GM18951 (cell line): ENCODE results near the gene LPCAT3.
"Not testable (repeated sequence)": the region's sequence is repeated elsewhere in the genome, so short reads cannot be mapped to it uniquely, and the experiment has no call there.

Experiments
- POLR2A ChIP-seq: IDR thresholded peaks from 4 replicates; pipeline ENCODE4 v1.6.1; 2011; ENCODE audit warnings: mild to moderate bottlenecking; ENCODE audit not compliant: insufficient read length, insufficient read depth; ENCODE audit errors: extremely low read depth
- in situ Hi-C: fragments of 300-500 bp; cut with MboI; formaldehyde crosslinking; loops from one replicate; pipeline ENCODE4 v1.12.0; 2022; ENCODE audit warnings: low sequenced_read_pairs, mixed read lengths, inconsistent platforms; ENCODE audit not compliant: unreplicated experiment

The LPCAT3 gene

GRCh38 chr12:7047306-7047705, 29.0 kb upstream of the LPCAT3 start:
- no peak for TF ChIP-seq POLR2A
- in situ Hi-C loops: no loop called here

GRCh38 chr12:7046383-7047105, 28.3 kb upstream of the LPCAT3 start:
- no peak for TF ChIP-seq POLR2A
- in situ Hi-C loops: no loop called here

- in situ Hi-C loops: no loop called here
- TF ChIP-seq POLR2A: no peak
Observed at GRCh38 chr12:7045913-7046312, 27.6 kb upstream of the LPCAT3 start.

GRCh38 chr12:7042842-7043241, 24.6 kb upstream of the LPCAT3 start:
- no peak for TF ChIP-seq POLR2A

GRCh38 chr12:7039403-7039802, 21.1 kb upstream of the LPCAT3 start:
- in situ Hi-C loops: no loop called here
- TF ChIP-seq POLR2A: no peak

More at GRCh38 chr12:7042842-7043241, 24.6 kb upstream of the LPCAT3 start:
- in situ Hi-C loops: no loop called here

GRCh38 chr12:7038591-7038990, 20.3 kb upstream of the LPCAT3 start:
- no peak for TF ChIP-seq POLR2A
- in situ Hi-C loops: no loop called here

- in situ Hi-C loops: not testable (repeated sequence)
Observed at GRCh38 chr12:7037411-7037810, 19.1 kb upstream of the LPCAT3 start.

- in situ Hi-C loops: no loop called here
- TF ChIP-seq POLR2A: no peak
Observed at GRCh38 chr12:7035463-7035862, 17.2 kb upstream of the LPCAT3 start.

- in situ Hi-C loops: no loop called here
- TF ChIP-seq POLR2A: no peak
Observed at GRCh38 chr12:7034464-7034863, 16.2 kb upstream of the LPCAT3 start.

GRCh38 chr12:7032990-7033389, 14.7 kb upstream of the LPCAT3 start:
- no peak for TF ChIP-seq POLR2A
- in situ Hi-C loops: no loop called here

- no peak for TF ChIP-seq POLR2A
- in situ Hi-C loops: no loop called here
Observed at GRCh38 chr12:7031306-7031705, 13.0 kb upstream of the LPCAT3 start.

GRCh38 chr12:7026854-7027253, 8.6 kb upstream of the LPCAT3 start:
- no peak for TF ChIP-seq POLR2A
- in situ Hi-C loops: no loop called here

GRCh38 chr12:7023114-7023513, 4.8 kb upstream of the LPCAT3 start:
- no peak for TF ChIP-seq POLR2A
- in situ Hi-C loops: no loop called here

GRCh38 chr12:7021956-7022355, 3.7 kb upstream of the LPCAT3 start:
- in situ Hi-C loops: no loop called here
- no peak for TF ChIP-seq POLR2A
